ENCODE data around the gene RCN2.
"Not testable (repeated sequence)": the region's sequence is repeated elsewhere in the genome, so short reads cannot be mapped to it uniquely, and the experiment has no call there.

Gene RCN2, protein sequence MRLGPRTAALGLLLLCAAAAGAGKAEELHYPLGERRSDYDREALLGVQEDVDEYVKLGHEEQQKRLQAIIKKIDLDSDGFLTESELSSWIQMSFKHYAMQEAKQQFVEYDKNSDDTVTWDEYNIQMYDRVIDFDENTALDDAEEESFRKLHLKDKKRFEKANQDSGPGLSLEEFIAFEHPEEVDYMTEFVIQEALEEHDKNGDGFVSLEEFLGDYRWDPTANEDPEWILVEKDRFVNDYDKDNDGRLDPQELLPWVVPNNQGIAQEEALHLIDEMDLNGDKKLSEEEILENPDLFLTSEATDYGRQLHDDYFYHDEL

DNA sequence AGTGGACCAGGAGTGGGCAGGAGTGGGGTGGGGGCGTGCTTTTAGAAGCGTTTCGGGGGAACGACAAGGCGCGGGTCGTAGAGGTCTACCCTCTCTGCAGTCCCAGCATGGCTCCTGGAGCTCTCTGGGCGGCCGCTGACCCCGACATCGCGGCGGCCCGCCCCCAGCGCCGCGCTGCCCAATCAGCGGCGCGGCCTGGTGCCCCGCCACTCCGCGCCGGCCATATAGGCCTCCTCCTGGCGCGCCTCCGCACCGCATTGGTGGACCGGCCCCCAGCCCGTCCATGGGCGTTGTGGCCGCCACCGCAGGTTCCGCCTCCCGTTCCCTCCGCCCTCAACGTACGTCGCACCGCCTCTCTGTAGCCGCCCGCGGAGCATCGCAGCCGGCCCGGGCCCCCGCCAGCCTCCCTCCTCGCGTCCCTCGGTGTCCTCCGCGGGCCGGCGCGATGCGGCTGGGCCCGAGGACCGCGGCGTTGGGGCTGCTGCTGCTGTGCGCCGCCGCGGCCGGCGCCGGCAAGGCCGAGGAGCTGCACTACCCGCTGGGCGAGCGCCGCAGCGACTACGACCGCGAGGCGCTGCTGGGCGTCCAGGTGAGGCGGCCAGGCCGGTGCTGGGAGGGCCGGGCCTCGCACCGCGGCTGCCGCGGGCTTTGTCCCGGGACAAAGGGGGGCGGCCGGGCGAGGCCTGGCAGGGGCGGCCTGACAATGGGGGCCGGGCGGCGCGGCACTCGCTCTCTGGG, at the start of gene RCN2:
RCN2 (plus strand) TSS at position 353 of the 738 bp plus-strand sequence; CDS start at position 446, 93 bp downstream.
- peak; percentile 22 for DNase-seq

DNA sequence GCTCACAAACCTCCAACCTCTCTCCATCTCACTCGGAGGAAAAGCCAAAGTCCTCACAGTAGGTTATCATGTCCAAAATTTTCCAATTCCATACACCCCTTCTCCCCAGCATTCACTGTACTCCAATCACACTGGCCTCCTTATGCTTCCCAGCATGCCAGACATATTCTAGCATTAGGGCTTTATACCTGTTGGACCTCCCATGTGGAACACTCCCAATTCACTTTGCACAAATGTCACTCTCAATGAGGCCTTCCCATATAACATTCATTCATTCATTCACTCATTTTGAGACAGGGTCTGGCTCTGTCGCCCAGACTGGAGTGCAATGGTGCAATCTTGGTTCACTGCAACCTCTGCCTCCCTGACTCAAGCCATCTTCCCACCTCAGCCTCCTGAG, 46.3 kb upstream of the RCN2 start:
- DNase-seq, result no peak

DNA sequence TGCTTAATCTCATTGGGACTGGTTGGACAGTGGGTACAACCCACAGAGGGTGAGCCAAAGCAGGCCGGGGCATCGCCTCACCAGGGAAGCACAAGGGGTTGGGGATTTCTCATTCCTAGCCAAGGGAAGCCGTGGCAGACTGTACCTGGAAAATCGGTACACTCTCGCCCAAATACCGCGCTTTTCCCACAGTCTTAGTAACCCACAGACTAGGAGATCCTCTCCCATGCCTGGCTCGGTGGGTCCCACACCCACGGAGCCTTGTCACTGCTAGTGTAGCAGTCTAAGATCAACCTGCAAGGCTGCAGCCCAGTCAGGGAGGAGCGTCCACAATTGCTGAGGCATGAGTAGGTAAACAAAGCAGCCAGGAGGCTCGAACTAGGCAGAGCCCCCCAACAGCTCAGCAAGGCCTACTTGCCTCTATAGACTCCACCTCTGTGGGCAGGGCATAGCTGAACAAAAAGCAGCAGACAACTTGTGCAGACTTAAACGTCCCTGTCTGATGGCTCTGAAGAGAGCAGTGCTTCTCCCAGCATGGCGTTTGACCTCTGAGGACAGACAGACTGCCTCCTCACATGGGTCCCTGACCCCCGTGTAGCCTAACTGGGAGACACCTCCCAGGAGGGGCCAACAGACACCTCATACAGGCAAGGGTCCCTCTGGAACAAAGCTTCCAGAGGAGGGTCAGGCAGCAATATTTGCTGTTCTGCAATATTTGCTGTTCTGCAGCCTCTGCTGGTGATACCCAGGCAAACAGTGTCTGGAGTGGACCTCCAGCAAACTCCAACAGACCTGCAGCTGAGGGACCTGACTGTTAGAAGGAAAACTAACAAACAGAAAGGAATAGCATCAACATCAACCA, 44.0 kb upstream of the RCN2 start:
- DNase-seq, result not testable (repeated sequence)

DNA sequence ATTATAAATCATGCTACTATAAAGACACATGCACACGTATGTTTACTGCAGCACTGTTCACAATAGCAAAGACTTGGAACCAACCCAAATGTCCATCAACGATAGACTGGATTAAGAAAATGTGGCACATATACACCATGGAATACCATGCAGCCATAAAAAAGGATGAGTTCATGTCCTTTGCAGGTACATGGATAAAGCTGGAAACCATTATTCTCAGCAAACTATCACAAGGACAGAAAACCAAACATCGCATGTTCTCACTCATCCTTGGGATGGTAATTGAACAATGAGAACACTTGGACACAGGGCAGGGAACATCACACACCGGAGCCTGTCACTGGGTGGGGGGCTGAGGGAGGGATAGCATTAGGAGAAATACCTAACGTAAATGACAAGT, 38.7 kb upstream of the RCN2 start:
- not testable (repeated sequence) for DNase-seq

DNA sequence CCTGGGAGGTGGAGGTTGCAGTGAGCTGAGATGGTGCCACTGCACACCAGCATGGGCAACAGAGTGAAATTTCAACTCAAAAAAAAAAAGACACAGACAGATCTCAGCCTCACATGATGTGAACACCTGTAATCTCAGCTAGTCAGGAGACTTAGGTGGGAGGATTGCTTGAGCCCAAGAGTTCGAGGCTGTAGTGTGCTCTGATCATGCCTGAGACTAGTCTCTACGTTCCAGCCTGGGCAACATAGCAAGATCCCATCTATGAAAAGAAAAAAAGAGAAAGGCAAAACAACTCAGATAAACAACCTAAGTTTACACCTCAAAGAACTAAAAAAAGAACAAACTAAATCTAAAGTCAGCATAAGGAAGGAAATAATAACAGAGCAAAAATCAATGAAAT, 37.4 kb upstream of the RCN2 start:
- no peak for DNase-seq

DNA sequence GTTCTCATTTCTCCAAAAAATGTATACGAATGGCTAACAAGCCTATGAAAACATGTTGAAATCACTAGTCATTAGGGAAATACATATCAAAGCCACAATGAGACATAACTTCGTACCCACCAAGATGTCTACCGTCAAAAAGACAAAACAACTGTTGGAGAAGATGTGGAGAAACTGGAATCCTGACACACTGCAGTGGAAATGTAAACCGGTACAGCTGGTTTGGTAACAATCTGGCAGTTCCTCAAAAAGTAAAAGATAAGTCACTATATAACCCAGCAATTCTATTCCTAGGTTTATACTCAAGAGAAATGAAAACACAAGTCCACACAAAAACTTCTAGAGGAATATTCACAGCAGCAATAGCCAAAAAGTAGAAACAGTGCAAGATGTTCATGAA, 33.4 kb upstream of the RCN2 start:
- DNase-seq, result no peak

DNA sequence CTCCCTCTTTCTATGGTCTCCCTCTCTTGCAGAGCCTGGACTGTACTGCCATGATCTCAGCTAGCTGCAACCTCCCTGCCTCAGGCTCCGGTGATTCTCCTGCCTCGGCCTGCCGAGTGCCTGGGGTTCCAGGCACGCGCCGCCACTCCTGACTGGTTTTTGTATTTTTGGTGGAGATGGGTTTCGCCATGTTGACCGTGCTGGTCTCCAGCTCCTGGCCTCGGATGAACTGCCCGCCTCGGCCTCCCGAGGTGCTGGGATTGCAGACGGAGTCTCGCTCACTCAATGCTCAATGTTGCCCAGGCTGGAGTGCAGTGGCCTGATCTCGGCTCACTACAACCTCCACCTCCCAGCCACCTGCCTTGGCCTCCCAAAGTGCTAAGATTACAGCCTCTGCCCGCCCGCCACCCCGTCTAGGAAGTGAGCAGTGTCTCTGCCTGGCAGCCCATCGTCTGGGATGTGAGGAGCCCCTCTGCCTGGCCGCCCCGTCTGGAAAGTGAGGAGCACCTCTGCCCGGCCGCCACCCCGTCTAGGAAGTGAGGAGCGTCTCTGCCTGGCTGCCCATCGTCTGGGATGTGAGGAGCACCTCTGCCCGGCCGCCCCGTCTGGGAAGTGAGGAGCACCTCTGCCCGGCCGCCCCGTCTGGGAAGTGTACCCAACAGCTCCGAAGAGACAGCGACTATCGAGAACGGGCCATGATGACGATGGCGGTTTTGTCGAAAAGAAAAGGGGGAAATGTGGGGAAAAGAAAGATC, 32.2 kb upstream of the RCN2 start:
- not testable (repeated sequence) for DNase-seq

DNA sequence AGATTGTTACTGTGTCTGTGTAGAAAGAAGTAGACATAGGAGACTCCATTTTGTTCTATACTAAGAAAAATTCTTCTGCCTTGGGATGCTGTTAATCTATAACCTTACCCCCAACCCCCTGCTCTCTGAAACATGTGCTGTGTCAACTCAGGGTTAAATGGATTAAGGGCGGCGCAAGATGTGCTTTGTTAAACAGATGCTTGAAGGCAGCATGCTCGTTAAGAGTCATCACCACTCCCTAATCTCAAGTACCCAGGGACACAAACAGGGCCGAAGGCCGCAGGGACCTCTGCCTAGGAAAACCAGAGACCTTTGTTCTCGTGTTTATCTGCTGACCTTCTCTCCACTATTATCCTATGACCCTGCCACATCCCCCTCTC, 31.6 kb upstream of the RCN2 start:
- not testable (repeated sequence) for DNase-seq

DNA sequence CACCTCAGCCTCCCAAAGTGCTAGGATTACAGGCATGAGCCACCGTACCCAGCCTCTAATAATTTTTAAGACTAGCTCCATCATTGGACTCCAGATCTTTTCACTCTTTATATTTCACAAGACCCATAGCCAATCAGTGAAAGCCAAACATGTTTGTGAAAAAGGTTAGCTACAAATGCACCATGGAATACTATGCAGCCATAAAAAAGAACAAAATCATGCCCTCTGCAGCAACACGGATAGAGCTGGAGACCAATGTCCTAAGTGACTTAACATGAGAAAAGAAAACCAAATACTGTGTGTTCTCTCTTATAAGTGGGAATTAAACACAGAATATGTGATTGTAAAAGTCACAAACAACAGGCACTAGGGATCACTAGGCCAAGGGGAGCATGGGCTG, 29.6 kb upstream of the RCN2 start:
- no peak for DNase-seq

DNA sequence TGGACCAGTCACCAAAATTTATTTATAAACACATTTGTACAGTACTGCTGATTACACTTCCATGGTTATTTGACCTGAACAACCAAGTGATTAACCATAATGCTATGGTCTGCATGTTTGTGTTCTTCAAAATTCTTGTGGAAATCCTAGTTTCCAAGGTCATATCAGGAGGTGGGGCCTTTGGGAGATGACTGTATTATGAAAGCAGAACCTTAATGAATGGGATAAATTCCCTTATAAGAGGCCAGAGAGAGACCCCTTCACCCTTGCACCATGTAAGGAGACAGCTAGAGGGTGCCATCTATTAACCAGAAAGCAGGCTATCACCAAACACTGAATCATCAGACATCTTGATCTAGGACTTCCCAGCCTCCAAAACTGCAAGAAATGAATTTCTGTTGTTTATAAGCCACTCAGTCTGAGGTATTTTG, 28.3 kb upstream of the RCN2 start:
- DNase-seq, result no peak

DNA sequence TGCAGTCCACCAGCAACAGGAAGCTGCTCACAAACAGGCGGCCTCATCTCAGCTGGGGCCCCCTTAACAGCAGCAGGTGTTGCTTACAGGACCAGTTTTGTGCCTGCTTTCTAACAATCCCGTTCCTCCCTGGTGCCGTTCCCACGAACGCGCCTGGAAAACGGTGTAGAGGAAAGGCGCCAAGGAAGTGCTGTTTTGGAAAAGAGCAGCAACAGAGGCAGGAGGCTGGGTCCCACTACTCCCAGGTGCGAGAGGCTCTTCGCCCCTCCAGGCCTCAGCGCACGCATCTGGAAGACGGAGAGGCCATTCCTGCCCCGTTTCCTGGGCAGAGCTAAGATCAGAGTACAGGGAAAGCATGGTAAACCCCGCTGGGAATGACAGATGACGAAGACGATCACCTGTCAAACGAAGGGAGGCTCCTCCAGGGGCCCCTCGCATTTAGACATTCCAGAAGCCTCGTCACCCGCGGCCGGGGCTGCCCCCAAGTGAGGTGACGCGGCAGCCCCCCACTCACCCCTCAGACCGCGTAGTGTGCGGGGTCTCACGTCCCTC, 27.0 kb upstream of the RCN2 start:
- DNase-seq, result no peak

DNA sequence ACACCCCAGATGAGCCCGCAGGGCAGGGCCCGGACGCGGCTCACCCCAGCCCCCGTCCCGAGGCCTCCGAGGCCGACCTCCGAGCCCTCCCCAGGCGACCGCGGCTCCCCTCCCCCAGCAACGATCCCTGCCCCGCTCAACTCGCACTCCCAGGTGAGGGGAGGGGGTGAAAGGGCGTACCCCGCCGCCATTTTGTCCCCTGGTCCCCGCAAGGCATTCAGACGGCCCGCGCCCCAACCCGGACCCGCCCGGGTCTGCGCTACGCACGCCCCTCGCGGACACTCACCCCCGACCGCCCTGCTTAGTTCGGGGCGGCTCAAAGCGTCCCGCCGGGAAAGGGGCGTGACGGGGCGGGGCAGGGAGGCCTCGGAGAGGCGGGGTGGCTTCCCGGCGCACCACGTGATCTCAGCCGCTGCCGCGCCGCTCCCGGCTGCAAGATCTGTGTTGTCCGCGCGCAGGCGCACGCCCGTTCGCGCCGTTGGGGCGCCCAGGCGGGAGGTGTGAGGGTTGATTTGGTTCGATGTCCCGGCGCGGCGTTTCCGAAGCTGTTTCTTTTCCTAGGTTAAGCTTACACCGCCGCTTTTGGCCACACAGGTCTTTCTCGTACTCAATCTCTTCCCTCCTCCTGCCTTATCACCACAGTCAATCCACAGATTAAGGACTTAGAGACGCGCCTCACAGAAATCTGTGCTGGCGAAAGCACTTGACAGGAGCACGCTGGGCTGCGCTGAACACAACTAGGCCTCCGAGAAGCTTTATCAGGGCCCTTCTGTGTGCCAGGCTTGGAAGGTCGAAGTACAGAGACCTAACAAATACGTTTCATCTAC, 26.3 kb upstream of the RCN2 start, which contains the start of gene SCAPER:
SCAPER (minus strand) TSS at position 328 of the 827 bp plus-strand sequence. CDS start 21,523 bp downstream, outside the sequence.
- DNase-seq, result no peak

DNA sequence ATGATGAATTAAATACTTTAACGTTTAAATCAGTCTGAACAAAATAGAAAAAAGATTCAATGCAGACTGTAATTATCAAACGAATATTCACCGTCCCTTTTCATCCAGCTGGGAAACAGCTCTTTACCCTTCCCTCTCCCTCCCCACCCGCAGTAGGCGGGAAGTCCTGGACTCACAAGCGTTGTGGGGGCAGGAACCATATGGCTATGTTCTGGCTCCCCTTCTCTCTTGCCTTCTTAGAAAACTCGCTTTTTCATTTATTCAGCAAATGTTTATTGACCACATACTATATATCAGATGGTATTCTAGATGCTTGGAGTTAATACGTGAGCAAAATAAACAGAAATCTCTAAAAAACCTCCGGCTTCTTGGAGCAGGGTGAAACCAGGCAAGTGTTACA, 25.7 kb upstream of the RCN2 start:
- DNase-seq, result no peak

DNA sequence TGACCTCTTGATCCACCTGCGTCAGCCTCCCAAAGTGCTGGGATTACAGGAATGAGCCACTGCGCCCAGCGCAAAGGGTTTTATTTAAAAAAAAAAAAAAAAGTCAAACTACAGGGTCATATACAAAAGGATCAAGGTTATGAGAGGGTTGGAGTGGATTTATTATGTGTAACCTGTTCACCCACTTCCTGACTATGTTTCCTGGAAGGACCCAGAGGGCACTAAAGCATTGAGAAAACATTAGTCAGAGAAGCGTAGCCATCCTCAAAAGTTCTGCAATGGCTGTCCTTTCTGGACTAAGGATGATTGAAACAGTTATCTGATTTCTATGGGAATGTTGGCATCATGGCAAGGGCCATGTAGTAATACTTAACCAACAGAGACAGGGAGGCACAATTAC, 19.1 kb upstream of the RCN2 start:
- no peak for DNase-seq

DNA sequence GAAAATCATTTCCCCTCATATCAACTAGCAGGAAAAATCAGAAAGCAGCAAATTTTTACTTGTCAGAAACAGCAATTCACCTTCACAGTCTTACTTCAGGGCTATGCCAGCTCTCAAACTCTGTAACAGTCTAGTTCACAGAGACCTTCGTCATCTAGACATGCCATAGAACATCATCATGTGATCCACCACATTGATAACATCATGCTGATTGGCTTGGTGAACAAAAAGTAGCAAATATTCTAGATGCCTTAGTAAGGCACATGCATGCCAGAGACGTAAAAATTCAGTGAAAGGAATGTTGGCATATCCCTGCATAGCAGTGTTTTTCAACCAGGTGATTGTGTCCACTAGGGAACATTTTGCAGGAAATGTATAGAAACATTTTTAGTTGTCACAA, 17.8 kb upstream of the RCN2 start:
- no peak for DNase-seq

DNA sequence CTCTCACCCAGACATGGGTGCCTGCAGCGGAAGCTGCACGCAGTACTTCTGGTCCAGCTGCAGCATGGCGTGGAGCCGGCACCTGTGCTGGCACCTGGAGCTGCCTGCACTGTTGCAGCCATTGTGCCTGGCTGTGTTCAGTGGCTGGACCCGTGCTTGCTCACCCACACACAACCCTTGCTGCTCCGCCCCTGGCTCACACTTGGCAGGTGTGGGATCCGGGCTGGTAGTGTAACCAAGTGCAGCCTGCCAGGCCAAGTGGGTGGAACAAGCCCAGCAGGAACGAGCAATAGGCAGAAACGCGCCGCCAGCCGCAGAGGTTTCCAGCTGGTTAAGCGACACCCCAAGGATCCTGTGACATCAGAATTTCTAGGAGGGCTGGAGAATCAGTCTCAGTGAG, 15.2 kb upstream of the RCN2 start:
- no peak for DNase-seq

DNA sequence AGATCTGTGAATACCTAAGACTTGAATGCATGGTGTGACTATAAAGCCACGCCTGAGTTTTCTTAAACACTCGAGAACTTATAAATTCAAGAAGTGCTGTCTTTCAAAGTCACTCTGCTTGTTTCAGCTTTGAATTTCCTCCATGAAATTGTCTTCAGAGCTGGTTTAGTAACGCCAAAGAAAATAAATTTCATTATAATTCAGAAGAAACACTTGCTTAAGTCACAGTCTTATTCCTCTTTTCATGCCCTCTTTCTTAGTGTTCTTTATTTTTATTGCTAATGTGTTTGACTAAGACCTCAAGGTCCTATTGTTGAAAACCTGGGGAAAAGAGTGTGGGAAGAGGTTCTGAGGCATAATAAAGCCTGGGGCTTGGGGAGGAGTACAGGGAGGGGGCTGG, 3.3 kb upstream of the RCN2 start:
- DNase-seq, result no peak

DNA sequence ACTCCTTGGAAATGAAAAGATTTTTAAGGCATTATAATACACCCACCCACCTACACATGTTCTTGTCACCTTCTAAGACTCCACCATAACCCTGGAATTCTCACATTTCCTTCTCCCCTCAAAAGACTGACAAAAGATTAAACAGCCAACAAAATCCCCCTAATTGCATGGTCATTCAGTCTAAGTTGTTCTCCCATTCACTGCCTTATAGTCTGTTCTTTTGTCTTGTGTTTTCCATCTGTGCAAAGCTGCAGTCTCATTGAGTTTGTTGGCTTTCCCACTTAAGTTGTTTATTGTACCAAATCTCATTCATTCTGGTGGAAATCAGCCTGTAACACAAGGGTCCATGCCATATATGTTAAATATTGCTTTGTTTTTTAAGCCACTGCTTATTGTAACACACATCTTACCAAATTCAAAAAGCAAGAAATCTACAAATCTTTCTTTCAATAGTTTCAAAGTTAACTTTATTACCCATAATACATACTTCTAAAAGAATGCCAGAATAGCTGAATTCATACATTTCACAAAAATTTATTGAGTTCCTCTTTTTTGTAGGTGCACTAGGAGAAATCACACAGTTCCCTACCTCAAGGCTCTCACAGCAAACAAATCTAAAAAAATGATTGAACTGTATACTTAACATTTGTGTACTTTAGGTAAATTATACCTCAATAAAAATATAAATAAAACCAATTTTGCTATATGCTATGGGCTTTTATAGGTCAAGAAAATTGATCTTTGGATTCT, 2.4 kb upstream of the RCN2 start:
- no peak for DNase-seq

DNA sequence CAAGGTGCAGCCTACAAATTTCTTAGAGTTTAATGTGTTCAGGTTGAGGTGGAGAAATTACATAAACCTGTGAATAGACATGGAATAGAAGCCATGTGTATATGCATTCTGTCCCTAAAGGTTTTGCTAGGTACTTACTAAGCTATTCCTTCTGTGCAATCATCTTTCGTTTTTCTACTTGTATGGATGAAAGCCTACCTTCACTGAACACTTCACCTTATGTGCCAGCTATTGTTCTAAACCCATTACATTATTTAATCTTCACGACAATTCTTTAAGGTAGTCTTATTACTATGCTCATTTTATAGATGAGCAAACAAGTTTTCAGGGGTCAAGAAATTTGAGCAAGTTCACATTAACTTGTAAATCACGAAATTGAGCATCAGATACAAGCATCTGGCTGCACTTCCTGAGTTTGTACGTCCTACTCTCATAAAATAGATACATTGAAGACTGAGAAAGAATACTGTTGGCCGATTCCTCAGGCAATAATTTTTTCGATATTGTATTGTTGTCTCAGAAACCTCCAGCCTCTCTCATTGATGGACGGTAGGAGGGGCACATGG, 635 bp upstream of the RCN2 start:
- no peak for DNase-seq

All from NCI-H187 treated with DMSO at 0.1 percent for 48 hours (cell line).